ENCODE measurements around the gene NUBPL.
"Not testable (repeated sequence)": the region's sequence is repeated elsewhere in the genome, so short reads cannot be mapped to it uniquely, and the experiment has no call there.

- not testable (repeated sequence) for TF ChIP-seq SUZ12 (IDR thresholded peaks at IDR 0.05; ENCODE audit: extremely low read depth, insufficient read depth, insufficient read length); ZNF274 (IDR thresholded peaks at IDR 0.05; ENCODE audit: low read depth, low read length); YY1 (IDR thresholded peaks at IDR 0.05; ENCODE audit: insufficient read depth, insufficient read length)
Measured at GRCh38 chr14:31797946-31798345, 236.7 kb downstream of the NUBPL start.
